Inflammatory macrophage treated with lipopolysaccharide for 1 hour (primary cell): ENCODE results near the gene SFMBT2.
"Not testable (repeated sequence)": the region's sequence is repeated elsewhere in the genome, so short reads cannot be mapped to it uniquely, and the experiment has no call there.

ENCODE experiments used
- DNase-seq, 2 donors: peaks; one replicate each; pipeline ENCODE4 v3.0.0-alpha.2; 2020 to 2022

Gene SFMBT2

DNA sequence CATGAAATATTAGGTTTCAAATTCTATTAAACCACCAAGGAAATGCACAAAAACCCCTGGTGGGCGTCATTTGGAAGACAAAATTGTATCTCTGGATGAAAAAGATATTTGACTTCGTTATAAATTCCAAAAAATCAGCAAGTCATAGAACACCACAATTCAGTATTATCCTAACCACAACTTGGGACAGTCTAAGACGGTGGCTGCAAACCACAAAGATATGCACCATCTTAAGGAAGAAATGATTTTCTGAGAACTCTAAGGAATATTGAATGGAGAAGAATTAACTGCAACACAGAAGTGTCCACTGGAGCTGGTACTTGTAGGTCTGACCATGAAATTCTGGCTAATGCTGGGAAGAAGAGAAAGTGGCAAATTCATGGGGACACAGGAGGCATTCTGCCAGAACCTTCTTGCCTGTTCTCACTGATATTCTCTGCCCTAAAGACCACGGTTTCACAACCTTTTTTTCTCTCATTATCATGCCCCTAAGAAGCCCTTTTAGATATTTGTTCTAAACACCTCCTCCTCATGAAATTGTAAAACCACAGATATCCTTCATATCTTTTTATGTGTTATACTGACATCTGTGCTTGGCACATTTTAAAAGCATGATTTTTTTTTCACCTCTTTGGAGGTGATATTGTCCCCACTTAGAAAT is 92.9 kb downstream of the SFMBT2 start:
- DNase-seq = no peak

- no peak for DNase-seq
These were observed 94.0 kb downstream of the SFMBT2 start for GRCh38 chr10:7316839-7317238.

DNA sequence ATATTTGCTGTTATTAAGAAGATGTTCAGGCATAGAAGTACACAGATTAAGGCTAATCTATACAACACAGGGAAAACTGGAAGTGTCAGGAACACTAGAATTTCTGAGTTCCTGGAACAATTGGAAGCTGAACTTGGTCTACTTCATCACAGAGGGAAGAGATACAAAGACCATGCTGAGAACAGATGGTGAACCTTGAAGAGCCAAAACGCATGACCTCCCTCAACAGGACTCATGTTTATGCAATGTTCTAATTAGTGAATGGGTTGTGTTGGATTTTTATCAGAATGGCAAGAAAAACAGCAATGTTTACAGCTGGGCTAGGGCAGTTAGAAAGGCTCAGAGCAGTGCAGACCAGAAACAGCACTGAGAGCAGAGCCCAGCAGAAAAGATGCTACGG is 94.9 kb downstream of the SFMBT2 start:
- DNase-seq = no peak

GRCh38 chr10:7314170-7314569 is 96.7 kb downstream of the SFMBT2 start:
- DNase-seq = peak; percentile 20 to 77

DNA sequence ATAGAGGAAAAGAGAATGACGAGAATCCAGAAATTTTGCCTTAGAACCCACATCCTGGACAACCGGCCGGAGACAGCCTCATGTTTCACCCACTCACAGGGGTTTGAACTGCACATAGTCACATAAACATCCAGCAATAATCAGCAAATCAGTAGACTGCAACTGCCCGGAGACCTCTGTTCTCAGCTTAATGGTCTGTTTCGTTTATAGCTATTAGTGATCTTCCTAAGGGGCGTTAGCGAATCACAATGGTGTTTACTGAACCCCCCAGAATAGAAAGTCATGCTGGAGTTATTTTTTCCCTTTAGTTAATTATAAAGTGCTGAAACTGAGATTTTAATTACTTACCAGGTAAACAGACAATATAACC is 98.4 kb downstream of the SFMBT2 start:
- no peak for DNase-seq

DNA sequence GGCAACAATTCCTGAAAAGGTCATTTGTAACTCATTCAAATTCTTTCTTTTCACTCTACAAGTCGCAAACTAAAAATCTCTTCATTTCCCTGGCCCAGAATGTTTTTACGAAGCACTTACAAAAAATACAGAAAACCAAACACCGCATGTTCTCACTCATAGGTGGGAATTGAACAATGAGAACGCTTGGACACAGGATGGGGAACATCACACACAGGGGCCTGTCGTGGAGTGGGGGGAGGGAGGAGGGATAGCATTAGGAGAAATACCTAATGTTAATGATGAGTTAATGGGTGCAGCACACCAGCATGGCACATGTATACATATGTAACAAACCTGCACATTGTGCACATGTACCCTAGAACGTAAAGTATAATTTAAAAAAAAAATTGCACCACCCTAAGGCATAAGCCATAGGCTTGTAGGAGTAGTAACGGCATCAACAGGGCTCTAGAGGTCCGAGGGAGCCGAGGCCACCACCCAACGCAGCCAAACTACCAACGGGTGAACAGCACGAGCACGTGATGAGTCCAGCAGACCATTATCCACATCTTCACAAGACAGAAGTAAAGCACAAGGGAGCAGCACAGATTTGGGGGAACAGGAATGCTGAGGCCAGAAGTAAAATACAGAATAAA is 98.9 kb downstream of the SFMBT2 start:
- not testable (repeated sequence) for DNase-seq

- no peak for DNase-seq
These were observed 99.5 kb downstream of the SFMBT2 start for GRCh38 chr10:7311218-7311849.

GRCh38 chr10:7310076-7310475 is 100.8 kb downstream of the SFMBT2 start:
- DNase-seq = no peak

- DNase-seq = no peak
These were observed 102.0 kb downstream of the SFMBT2 start for GRCh38 chr10:7308826-7309225.

- no peak for DNase-seq
These were observed 104.2 kb downstream of the SFMBT2 start for GRCh38 chr10:7306616-7307015.

DNA sequence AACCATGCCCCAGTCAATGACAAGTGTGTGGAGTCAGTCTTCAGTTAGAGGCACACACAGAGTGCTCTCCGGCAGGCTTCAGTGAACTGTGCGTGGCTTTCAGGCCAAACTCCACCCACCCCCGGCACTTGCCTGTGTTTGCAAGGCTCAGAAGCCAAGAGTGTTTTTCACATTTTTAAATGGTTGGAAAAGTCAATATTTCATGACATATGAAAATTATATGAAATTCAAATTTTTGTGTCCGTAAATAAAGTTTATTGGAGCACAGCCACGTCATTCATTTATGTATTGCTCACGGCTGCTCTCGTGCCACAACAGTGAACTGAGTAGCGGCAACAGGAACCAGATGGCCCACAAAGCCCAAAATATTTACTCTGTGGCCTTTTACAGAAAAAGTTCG is 104.7 kb downstream of the SFMBT2 start:
- DNase-seq = no peak

DNA sequence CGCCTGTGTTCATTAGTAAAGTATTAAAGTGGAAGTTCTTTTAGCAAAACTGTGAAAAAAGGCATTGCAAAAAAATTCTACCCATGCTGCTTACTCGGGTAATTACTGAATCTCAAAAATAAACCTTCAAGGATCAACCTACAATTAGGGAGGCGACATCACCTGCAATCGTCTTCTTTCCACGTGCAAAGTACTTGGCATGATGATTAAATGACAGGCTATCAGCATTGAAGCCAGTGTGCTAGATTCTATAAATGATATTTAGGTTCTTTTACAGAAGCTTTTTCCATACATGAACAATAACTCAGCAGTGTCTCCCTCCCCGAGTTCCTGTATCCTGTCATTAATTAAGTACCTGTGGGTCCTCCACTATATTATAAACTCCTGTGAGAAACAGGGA is 105.8 kb downstream of the SFMBT2 start:
- no peak for DNase-seq

GRCh38 chr10:7304110-7304509 is 106.7 kb downstream of the SFMBT2 start:
- peak in 1 of 2 donors; percentile 46 for DNase-seq

- no peak for DNase-seq
These were observed 107.8 kb downstream of the SFMBT2 start for GRCh38 chr10:7302930-7303557.

GRCh38 chr10:7302392-7302906 is 108.4 kb downstream of the SFMBT2 start:
- peak; percentile 56 to 91 for DNase-seq

DNA sequence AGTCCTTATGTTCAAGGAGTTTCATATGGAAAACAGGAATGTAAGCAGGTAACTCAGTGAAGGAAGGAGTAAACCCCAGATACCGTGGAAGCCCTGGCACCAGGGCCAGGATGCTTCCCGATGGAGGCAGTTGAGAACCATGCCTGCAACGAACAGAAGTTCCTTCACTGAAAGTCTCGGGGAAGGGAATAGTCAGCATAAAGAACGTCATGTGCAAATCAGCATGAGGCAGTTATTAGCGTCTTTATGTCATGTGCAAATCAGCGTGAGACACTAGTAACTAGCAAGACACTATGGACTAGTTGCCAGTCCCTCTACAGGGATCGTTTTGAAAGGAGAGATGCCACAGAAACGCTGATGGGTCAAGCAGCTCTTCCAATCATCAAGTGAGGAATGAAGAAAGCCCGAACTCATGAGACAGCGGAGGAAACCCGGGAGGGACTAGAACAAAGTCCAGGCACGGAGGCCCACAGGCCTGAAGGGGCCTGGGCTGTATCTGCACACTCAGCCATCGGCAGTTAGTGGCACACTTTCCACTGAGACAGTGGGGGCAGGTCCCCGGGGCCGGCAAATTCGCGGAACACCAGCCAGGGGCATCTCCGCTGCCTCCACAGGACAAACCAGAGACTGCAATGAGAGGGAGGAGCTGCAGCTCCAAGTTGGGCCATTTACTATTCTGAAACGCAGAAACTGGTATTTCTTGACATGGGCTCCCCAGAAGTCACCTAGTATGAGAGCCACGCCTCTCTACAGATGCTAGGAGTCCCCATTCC is 109.6 kb downstream of the SFMBT2 start:
- no peak for DNase-seq

DNA sequence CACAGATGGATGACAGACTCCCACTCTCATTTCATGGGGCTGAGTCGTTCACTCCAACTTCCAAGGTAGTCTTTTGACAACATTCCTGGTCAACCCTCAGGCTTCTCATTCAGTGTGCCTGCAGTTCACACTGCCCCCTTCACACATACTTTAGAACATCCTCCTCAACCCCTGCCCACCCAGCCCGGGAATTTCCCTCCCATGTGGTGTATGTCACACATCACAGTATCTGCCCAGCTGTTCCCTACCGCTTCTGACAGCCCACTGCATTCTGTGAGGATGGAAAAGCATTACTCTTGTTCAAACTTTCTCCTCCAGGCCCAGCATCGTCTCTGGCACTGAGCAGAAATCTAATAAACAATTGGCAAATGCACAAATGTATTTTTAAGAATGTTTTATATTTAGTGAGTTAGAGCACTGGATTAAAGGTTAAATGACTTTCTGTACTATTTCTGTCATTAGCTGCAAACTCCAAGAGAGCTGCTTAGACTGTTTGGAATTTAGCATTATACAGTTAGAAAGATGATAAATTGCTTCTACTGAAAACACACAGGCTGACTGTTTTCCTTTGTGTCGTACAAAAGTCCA is 110.4 kb downstream of the SFMBT2 start:
- peak; percentile 2 to 75 for DNase-seq

DNA sequence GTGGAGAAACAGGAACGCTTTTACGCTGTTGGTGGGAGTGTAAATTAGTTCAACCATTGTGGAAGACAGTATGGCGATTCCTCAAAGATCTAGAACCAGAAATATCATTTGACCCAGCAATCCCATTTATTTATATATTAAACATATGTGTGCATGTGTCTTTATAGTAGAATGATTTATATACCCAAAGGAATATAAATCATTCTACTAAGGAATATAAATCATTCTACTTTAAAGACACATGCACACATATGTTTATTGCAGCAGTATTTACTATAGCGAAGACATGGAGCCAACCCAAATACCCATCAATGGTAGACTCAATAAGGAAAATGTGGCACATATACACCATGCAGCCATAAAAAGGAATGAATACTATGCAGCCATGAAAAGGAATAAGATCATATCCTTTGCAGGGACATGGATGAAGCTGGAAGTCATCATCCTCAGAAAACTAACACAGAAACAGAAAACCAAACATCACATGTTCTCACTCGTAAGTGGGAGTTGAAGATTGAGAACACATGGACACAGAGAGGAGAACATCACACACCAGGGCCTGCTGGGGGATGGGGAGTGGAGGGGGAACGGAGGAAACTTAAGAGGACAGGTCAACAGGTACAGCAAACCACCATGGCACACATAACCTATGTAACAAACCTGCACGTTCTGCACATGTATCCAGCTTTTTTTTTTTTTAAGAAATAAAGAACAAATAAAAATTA is 111.1 kb downstream of the SFMBT2 start:
- not testable (repeated sequence) for DNase-seq

DNA sequence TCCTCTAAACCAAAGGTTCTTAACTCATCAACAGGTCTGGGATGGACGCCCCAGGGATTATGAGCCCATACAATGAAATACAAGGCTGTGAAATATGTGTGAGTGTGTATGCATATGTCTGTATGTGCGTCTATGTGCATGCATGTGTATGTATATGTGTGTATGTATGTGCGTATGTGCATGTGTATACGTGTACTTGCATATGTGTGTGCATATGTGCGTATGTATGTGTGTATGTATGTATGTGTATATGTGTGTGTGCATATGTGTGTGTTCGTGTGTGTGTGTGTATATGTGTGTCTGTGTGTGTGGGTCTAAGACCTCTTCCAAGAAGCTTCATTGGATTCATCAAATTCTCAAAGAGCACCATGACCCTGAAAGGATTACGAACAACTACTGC is 112.3 kb downstream of the SFMBT2 start:
- no peak for DNase-seq

DNA sequence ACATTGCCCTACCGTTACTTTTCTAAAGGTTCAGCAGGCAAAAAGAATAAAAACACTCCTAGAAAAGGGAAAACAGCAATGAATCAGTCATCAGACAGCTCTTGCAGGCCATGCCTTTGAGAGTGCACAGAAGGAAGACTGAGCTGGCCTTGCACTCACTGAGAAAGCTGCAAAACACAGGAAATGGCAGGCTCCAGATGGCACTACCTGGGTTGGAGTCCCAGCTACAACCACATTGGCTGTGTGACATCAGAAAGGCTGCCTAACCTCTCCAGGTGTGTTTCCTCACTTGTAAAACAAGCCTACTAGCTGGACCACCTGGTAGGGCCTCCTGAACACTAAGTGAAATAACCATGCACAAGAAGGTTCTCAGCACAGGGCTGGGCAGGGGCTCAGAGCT is 113.7 kb downstream of the SFMBT2 start:
- DNase-seq = no peak

DNA sequence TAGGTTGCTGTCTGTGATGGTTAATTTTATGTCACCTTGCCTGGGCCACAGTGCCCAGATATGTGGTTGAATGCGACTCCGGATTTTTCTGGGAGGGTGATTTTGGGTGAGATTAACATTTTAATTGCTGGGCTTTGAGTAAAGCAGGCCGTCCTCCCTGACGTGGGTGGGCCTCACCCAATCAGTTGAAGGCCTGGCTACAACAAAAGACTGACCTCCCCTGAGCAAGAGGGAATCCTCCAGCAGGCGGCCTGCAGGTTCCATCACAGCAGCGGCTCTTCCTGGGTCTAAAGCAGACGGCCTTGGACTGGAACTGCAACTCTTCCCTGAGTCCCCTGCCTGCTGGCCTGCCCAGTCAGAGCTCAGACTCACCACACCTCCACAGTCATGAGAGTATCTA is 114.2 kb downstream of the SFMBT2 start:
- DNase-seq = no peak

- no peak for DNase-seq
These were observed 114.8 kb downstream of the SFMBT2 start for GRCh38 chr10:7296076-7296475.
